ENCODE measurements around the gene NDUFB5.

GRCh38 chr3:179608931-179609720 lies 4.5 kb downstream of the NDUFB5 start:
- TF ChIP-seq POLR2A (IDR thresholded peaks at IDR 0.05; ENCODE audit: borderline replicate concordance, extremely low read depth, insufficient read depth, insufficient read length) (no peak), EZH2 (IDR thresholded peaks at IDR 0.05) (no peak), JUND (IDR thresholded peaks at IDR 0.05) (no peak), CEBPB (IDR thresholded peaks at IDR 0.05; ENCODE audit: low read depth) (no peak), CTCF (IDR thresholded peaks at IDR 0.05 in 2 of 3, conservative IDR thresholded peaks at IDR 0.05 in 1 of 3; ENCODE audit: borderline replicate concordance in 1 of 3, insufficient read depth in 1 of 3, low read depth in 2 of 3, low read length in 2 of 3) (no peak), EZH2phosphoT487 (IDR thresholded peaks at IDR 0.05; ENCODE audit: borderline replicate concordance) (no peak), SIN3A (IDR thresholded peaks at IDR 0.05; ENCODE audit: low read depth) (no peak), YY1 (IDR thresholded peaks at IDR 0.05; ENCODE audit: extremely low read depth, insufficient replicate concordance, low read depth, low read length) (no peak)
